Ovary (tissue), 9 donors: Measurements from ENCODE around the gene EFL1. TPM values are rescaled to one million over a fixed set of nuclear protein-coding genes. Genes with fewer than 3 reads are reported as not detected.
"Not testable (repeated sequence)": the region's sequence is repeated elsewhere in the genome, so short reads cannot be mapped to it uniquely, and the experiment has no call there.

Source experiments
- DNase-seq, 5 donors: peaks; one replicate each; pipeline ENCODE4 v3.0.0-alpha.2; 2019 to 2020
- H3K27ac ChIP-seq, 2 donors: fragments of 200-600 bp; one replicate each; pipeline versions ENCODE4 v1.5.1 to v1.8.0; 2019 to 2022
- H3K27me3 ChIP-seq: fragments of 200-600 bp; one replicate; pipeline ENCODE4 v1.8.0; 2022
- H3K36me3 ChIP-seq: fragments of 200-600 bp; sonication (generic); one replicate; pipeline ENCODE4 v1.5.1; 2019
- H3K4me1 ChIP-seq: one replicate; pipeline ENCODE4 v1.8.1; 2013; ENCODE audit warnings: mild to moderate bottlenecking, moderate library complexity; ENCODE audit not compliant: insufficient read depth
- H3K4me3 ChIP-seq: fragments of 200-600 bp; sonication (generic); one replicate; pipeline ENCODE4 v1.5.1; 2017
- H3K9me3 ChIP-seq, 2 donors: fragments of 200-600 bp in 1 of 2; sonication (generic) in 1 of 2; one replicate each; pipeline versions ENCODE4 v1.5.1 to v1.8.1; 2013 to 2019; ENCODE audit warnings: mild to moderate bottlenecking in 1 of 2, moderate library complexity in 1 of 2
- CTCF ChIP-seq, 3 donors: fragments of 450-650 bp in 2 of 3; fragments of 200-600 bp in 1 of 3; IDR thresholded peaks; one replicate each; pipeline versions ENCODE4 v1.5.1 to v1.8.0; 2016 to 2022; ENCODE audit warnings: antibody characterized with exemption in 3 of 3, mild to moderate bottlenecking in 1 of 3
- EP300 ChIP-seq: sonication (generic); formaldehyde crosslinking; IDR thresholded peaks from one replicate; pipeline ENCODE4 v1.6.1; 2017; ENCODE audit warnings: antibody characterized with exemption
- POLR2A ChIP-seq: fragments of 450-650 bp; IDR thresholded peaks from one replicate; pipeline ENCODE4 v1.6.1; 2017; ENCODE audit warnings: antibody characterized with exemption, mild to moderate bottlenecking, moderate library complexity
- WGBS, 3 donors: extraction: QIAGEN DNeasy Blood & Tissue Kit in 1 of 3; methylation state at CpG; one replicate each; pipeline versions ENCODE4 v1.1.5 to v1.1.7; 2013 to 2017; 5-methylcytosine and 5-hydroxymethylcytosine counted together
- intact Hi-C, 4 donors: fragments of 100-400 bp; cut with DNase I; formaldehyde crosslinking; loops; one replicate each; pipeline versions ENCODE4 v1.11.0 to v1.15.1; 2022 to 2023
- polyA plus RNA-seq, 2 donors: library from polyadenylated mRNA; stranded (reverse); fragments of 200-250 nt in 1 of 2; fragments of 350-450 nt in 1 of 2; fragmentation: Illumina TruSeq in 1 of 2; extraction: RNeasy Lipid Tissue Mini Kit (QIAGEN cat#74804) in 1 of 2; gene quantifications; one replicate each; pipeline ENCODE4 v1.2.3, GENCODE V29; 2013 to 2014
- total RNA-seq, 7 donors: library from RNA; depleted of rRNA in 2 of 7; stranded (reverse); fragments of >200 nt in 2 of 7; fragmentation: NEBNext Ultra II Directional in 3 of 7; extraction: Animal tissue kit (Norgen Biotek cat#: 25700) in 3 of 7; gene quantifications; one replicate each; pipeline versions ENCODE4 v1.1.0 to v1.2.4, GENCODE V29; 2016 to 2023
- donor health status: DM: no; HTN: no; CAD: no; lungs with moderate emphysema.
- donor health status: DM: no; HTN: no; CAD: no.
- donor health status: Bipolar disorder and iron deficiency.
- donor health status: DM: yes; HTN: yes; CAD: no.
- donor health status: DM: no; HTN: no; CAD: no.
- donor health status: DM: yes; HTN: yes; CAD: no.

EFL1 gene
- total and polyA plus RNA-seq, 9 donors: 4.1 to 15.2 (median 8.9) TPM

GRCh38 chr15:82196353-82196752, 66.2 kb downstream of the EFL1 start:
- no peak for DNase-seq
- intact Hi-C loops: no loop called here

GRCh38 chr15:82195818-82196217, 66.7 kb downstream of the EFL1 start:
- H3K4me1 ChIP-seq, H3K27ac ChIP-seq, H3K9me3 ChIP-seq, intact Hi-C loops, DNase-seq, H3K4me3 ChIP-seq, H3K36me3 ChIP-seq, H3K27me3 ChIP-seq: not testable (repeated sequence)
- WGBS, 3 donors: 90 to 96% (median 95%) methylated on average over 7 of the region's 7 CpGs

More at GRCh38 chr15:82196353-82196752, 66.2 kb downstream of the EFL1 start:
- H3K36me3 ChIP-seq: no peaks in the 10 kb centered on the region
- no peak for TF ChIP-seq POLR2A
- TF ChIP-seq CTCF (IDR thresholded peaks at IDR 0.05): no peak
- no peak for TF ChIP-seq EP300
- H3K27ac ChIP-seq: no peak overlapping the region
- H3K4me1 ChIP-seq: no peaks in the 10 kb centered on the region
- WGBS, 3 donors: 76 to 82% (median 76%) methylated on average over 2 of the region's 2 CpGs
- H3K27me3 ChIP-seq: no peaks in the 10 kb centered on the region
- H3K4me3 ChIP-seq: no peak overlapping the region
- no peaks in the 10 kb centered on the region for H3K9me3 ChIP-seq

GRCh38 chr15:82194488-82194887, 68.0 kb downstream of the EFL1 start:
- intact Hi-C loops: not testable (repeated sequence)
- 68 to 75% (median 73%) methylated on average over 6 of the region's 6 CpGs for WGBS, 3 donors

GRCh38 chr15:82193435-82193834, 69.1 kb downstream of the EFL1 start:
- intact Hi-C loops, DNase-seq, H3K36me3 ChIP-seq, H3K27me3 ChIP-seq, H3K27ac ChIP-seq, H3K9me3 ChIP-seq, H3K4me1 ChIP-seq, H3K4me3 ChIP-seq: not testable (repeated sequence)
- WGBS, 3 donors: no CpG with 5 or more reads among the region's 1 CpG

More at GRCh38 chr15:82194488-82194887, 68.0 kb downstream of the EFL1 start:
- H3K4me3 ChIP-seq, H3K36me3 ChIP-seq, H3K27me3 ChIP-seq, H3K9me3 ChIP-seq, H3K27ac ChIP-seq, H3K4me1 ChIP-seq, DNase-seq: not testable (repeated sequence)

- H3K9me3 ChIP-seq, H3K27me3 ChIP-seq, H3K36me3 ChIP-seq, H3K4me1 ChIP-seq, intact Hi-C loops, H3K4me3 ChIP-seq, H3K27ac ChIP-seq, DNase-seq: not testable (repeated sequence)
- 96 to 98% (median 96%) methylated on average over 4 of the region's 4 CpGs for WGBS, 3 donors
Observed at GRCh38 chr15:82192394-82192793, 70.1 kb downstream of the EFL1 start.

GRCh38 chr15:82186719-82187406, 75.7 kb downstream of the EFL1 start:
- DNase-seq: no peak
- intact Hi-C loops: no loop called here
- no peaks in the 10 kb centered on the region for H3K27me3 ChIP-seq

More at GRCh38 chr15:82186719-82187406, 75.7 kb downstream of the EFL1 start:
- Histone ChIP-seq H3K27ac (no peak overlapping the region), H3K9me3 (no peaks in the 10 kb centered on the region), H3K36me3 (no peaks in the 10 kb centered on the region), H3K4me3 (no peak overlapping the region), H3K4me1 (peaks cover 2% of the 10 kb centered on the region)
- WGBS, 3 donors: 96 to 98% (median 97%) methylated on average over 6 of the region's 6 CpGs
- no peak for TF ChIP-seq CTCF (IDR thresholded peaks at IDR 0.05)
- no peak for TF ChIP-seq POLR2A
- TF ChIP-seq EP300: no peak
